Activated naive CD4-positive, alpha-beta T cell treated with anti-CD3 and anti-CD28 coated beads for 36 hours (primary cell): ENCODE measurements around the gene NDUFB11. TPM values are rescaled to one million over a fixed set of nuclear protein-coding genes. Genes with fewer than 3 reads are reported as not detected.
"Not testable (repeated sequence)": the region's sequence is repeated elsewhere in the genome, so short reads cannot be mapped to it uniquely, and the experiment has no call there.

Source experiments
- CTCF ChIA-PET: fragments of 350-600 bp; sonication (Branson Sonifier 250); formaldehyde crosslinking; loops from one replicate; lab custom pipeline; 2021; ENCODE audit warnings: antibody characterized with exemption; lab: Charles Lee
- DNase-seq: peaks from one replicate; pipeline ENCODE4 v3.0.0-alpha.2; 2020
- H3K27ac Mint-ChIP-seq: one replicate; pipeline ENCODE4 v1.8.0; 2021; ENCODE audit warnings: mild to moderate bottlenecking, mixed read lengths
- H3K27me3 Mint-ChIP-seq: one replicate; pipeline ENCODE4 v1.8.0; 2021; ENCODE audit warnings: low read depth, mixed read lengths
- H3K36me3 Mint-ChIP-seq: one replicate; pipeline ENCODE4 v1.8.0; 2021; ENCODE audit warnings: low read depth, mixed read lengths
- H3K4me1 Mint-ChIP-seq: one replicate; pipeline ENCODE4 v1.8.0; 2021; ENCODE audit warnings: low read depth, mixed read lengths
- H3K4me3 Mint-ChIP-seq: one replicate; pipeline ENCODE4 v1.8.0; 2021; ENCODE audit warnings: mild to moderate bottlenecking, moderate library complexity, mixed read lengths
- H3K9me3 Mint-ChIP-seq: one replicate; pipeline ENCODE4 v1.8.0; 2021; ENCODE audit warnings: mixed read lengths
- intact Hi-C: fragments of 100-400 bp; cut with micrococcal nuclease; formaldehyde crosslinking; loops from one replicate; pipeline ENCODE4 v1.15.1; 2023
- total RNA-seq, 2 experiments: library from RNA; stranded (reverse); gene quantifications; one replicate each; pipeline ENCODE4 v1.2.3, GENCODE V29; 2021

NDUFB11 gene
- total RNA-seq, 2 experiments from 2014 or later: 85.8 to 87.2 TPM

- Mint-ChIP-seq H3K27me3 (no peaks in the 10 kb centered on the region), H3K27ac (no peak overlapping the region), H3K4me3 (no peak overlapping the region), H3K9me3 (no peaks in the 10 kb centered on the region), H3K36me3 (peaks cover 13% of the 10 kb centered on the region), H3K4me1 (peaks cover 2% of the 10 kb centered on the region)
- DNase-seq: no peak
- CTCF ChIA-PET: no interaction called here
- intact Hi-C loops: no loop called here
Observed at GRCh38 chrX:47156611-47157520, 12.4 kb upstream of the NDUFB11 start.

GRCh38 chrX:47151435-47151834, 6.9 kb upstream of the NDUFB11 start:
- Mint-ChIP-seq H3K27me3 (no peaks in the 10 kb centered on the region), H3K36me3 (peaks cover 21% of the 10 kb centered on the region), H3K9me3 (no peaks in the 10 kb centered on the region), H3K4me3 (no peak overlapping the region), H3K27ac (no peak overlapping the region), H3K4me1 (peaks cover 26% of the 10 kb centered on the region)
- CTCF ChIA-PET: no interaction called here
- intact Hi-C loops: no loop called here
- DNase-seq: no peak

- peak; percentile 60 for DNase-seq
- intact Hi-C loops: loop anchor here (5.0 kb wide), 1 partner anchor 233 kb away; no protein-coding TSS in a partner anchor
- Mint-ChIP-seq H3K4me1 (peaks cover 26% of the 10 kb centered on the region), H3K36me3 (peaks cover 21% of the 10 kb centered on the region), H3K27me3 (no peaks in the 10 kb centered on the region), H3K9me3 (no peaks in the 10 kb centered on the region), H3K4me3 (no peak overlapping the region), H3K27ac (peak overlapping the region; percentile 70)
- CTCF ChIA-PET: no interaction called here
Observed at GRCh38 chrX:47148946-47149345, 4.4 kb upstream of the NDUFB11 start.

- H3K36me3 Mint-ChIP-seq: peaks cover 24% of the 10 kb centered on the region
- CTCF ChIA-PET: no interaction called here
- intact Hi-C loops: loop anchor here (5.0 kb wide), 1 partner anchor 235 kb away; no protein-coding TSS in a partner anchor
- no peak for DNase-seq
- H3K4me3 Mint-ChIP-seq: peak overlapping the region; percentile 97
- H3K27me3 Mint-ChIP-seq: no peaks in the 10 kb centered on the region
- peaks cover 37% of the 10 kb centered on the region for H3K4me1 Mint-ChIP-seq
- H3K27ac Mint-ChIP-seq: peak overlapping the region; percentile 59
- no peaks in the 10 kb centered on the region for H3K9me3 Mint-ChIP-seq
Observed at GRCh38 chrX:47146936-47147859, 2.7 kb upstream of the NDUFB11 start.

GRCh38 chrX:47146121-47146935, 1.8 kb upstream of the NDUFB11 start:
- Mint-ChIP-seq H3K4me1 (peaks cover 40% of the 10 kb centered on the region), H3K9me3 (no peaks in the 10 kb centered on the region), H3K27me3 (no peaks in the 10 kb centered on the region), H3K27ac (peak overlapping the region; percentile 99), H3K4me3 (peak overlapping the region; percentile 97), H3K36me3 (peaks cover 27% of the 10 kb centered on the region)
- intact Hi-C loops: loop anchor here (5.0 kb wide), 1 partner anchor 236 kb away; no protein-coding TSS in a partner anchor
- DNase-seq: no peak
- CTCF ChIA-PET: no interaction called here

GRCh38 chrX:47145395-47146120, 1.1 kb upstream of the NDUFB11 start:
- Mint-ChIP-seq H3K36me3 (peaks cover 28% of the 10 kb centered on the region), H3K4me3 (peak overlapping the region; percentile 97), H3K9me3 (no peaks in the 10 kb centered on the region), H3K27me3 (no peaks in the 10 kb centered on the region), H3K4me1 (peaks cover 38% of the 10 kb centered on the region), H3K27ac (peak overlapping the region; percentile 99)
- DNase-seq: peak; percentile 15
- CTCF ChIA-PET: interaction anchor here (0.6 to 1.0 kb wide), 6 partner anchors 11 to 489 kb away, joined by 3 to 6 read pairs (median 4); no protein-coding TSS in a partner anchor
- intact Hi-C loops: loop anchor here (1.0 to 5.0 kb wide), 4 partner anchors 48 to 309 kb away; partner anchors contain the start of genes RP2 and UBA1

- peak; percentile 35 for DNase-seq
- Mint-ChIP-seq H3K4me1 (peaks cover 31% of the 10 kb centered on the region), H3K9me3 (no peaks in the 10 kb centered on the region), H3K4me3 (peak overlapping the region; percentile 97), H3K27me3 (no peaks in the 10 kb centered on the region), H3K27ac (peak overlapping the region; percentile 99), H3K36me3 (peaks cover 24% of the 10 kb centered on the region)
- intact Hi-C loops: loop anchor here (1.0 to 5.0 kb wide), 6 partner anchors 15 to 515 kb away; partner anchors contain the start of genes RP2, USP11, UXT and ZNF41
- CTCF ChIA-PET: interaction anchor here (0.9 to 1.0 kb wide), 3 partner anchors 15 to 73 kb away, joined by 3 to 6 read pairs (median 4); no protein-coding TSS in a partner anchor
Observed at GRCh38 chrX:47143894-47144625, 442 bp downstream of the NDUFB11 start.

GRCh38 chrX:47138171-47138570, 6.3 kb downstream of the NDUFB11 start:
- Mint-ChIP-seq H3K4me1 (peaks cover 14% of the 10 kb centered on the region), H3K4me3 (no peak overlapping the region), H3K27ac (no peak overlapping the region), H3K36me3 (peaks cover 8% of the 10 kb centered on the region), H3K9me3 (no peaks in the 10 kb centered on the region), H3K27me3 (no peaks in the 10 kb centered on the region)
- intact Hi-C loops: no loop called here
- CTCF ChIA-PET: no interaction called here
- no peak for DNase-seq

GRCh38 chrX:47135650-47136049, 8.9 kb downstream of the NDUFB11 start:
- DNase-seq, H3K27ac Mint-ChIP-seq, H3K36me3 Mint-ChIP-seq, H3K9me3 Mint-ChIP-seq, H3K27me3 Mint-ChIP-seq, intact Hi-C loops, H3K4me3 Mint-ChIP-seq, H3K4me1 Mint-ChIP-seq, CTCF ChIA-PET: not testable (repeated sequence)

- DNase-seq: no peak
- CTCF ChIA-PET: no interaction called here
- Mint-ChIP-seq H3K9me3 (no peaks in the 10 kb centered on the region), H3K4me3 (no peak overlapping the region), H3K4me1 (peaks cover 3% of the 10 kb centered on the region), H3K27me3 (no peaks in the 10 kb centered on the region), H3K27ac (no peak overlapping the region), H3K36me3 (no peaks in the 10 kb centered on the region)
- intact Hi-C loops: no loop called here
Observed at GRCh38 chrX:47133493-47133892, 11.0 kb downstream of the NDUFB11 start.
